Activated naive CD4-positive, alpha-beta T cell treated with anti-CD3 and anti-CD28 coated beads, Interleukin-2, amount 50 U/mL, for 72 hours (primary cell): ENCODE measurements around the gene CIDEB. TPM values are rescaled to one million over a fixed set of nuclear protein-coding genes. Genes with fewer than 3 reads are reported as not detected.
A peak's percentile ranks its signal among the peaks of the same experiment; 100 is the strongest.
"Not testable (repeated sequence)": the region's sequence is repeated elsewhere in the genome, so short reads cannot be mapped to it uniquely, and the experiment has no call there.

Experiments used
- ATAC-seq, 2 donors: fragments of 150-1000 bp; cut with Tn5 transposase; 2 replicates each; pipeline ENCODE4 v1.10.0; 2021; ENCODE audit warnings: mild to moderate bottlenecking in 2 of 2, moderate library complexity in 2 of 2
- DNase-seq, 2 donors: peaks; one replicate each; pipeline ENCODE4 v3.0.0; 2021 to 2022; ENCODE audit warnings: low spot score in 2 of 2
- H3K27ac Mint-ChIP-seq, 2 donors: one replicate each; pipeline ENCODE4 v1.8.0; 2022; ENCODE audit warnings: mild to moderate bottlenecking in 2 of 2, mixed read lengths in 2 of 2
- H3K36me3 Mint-ChIP-seq, 2 donors: one replicate each; pipeline ENCODE4 v1.8.0; 2022; ENCODE audit warnings: mixed read lengths in 2 of 2
- H3K9me3 Mint-ChIP-seq, 2 donors: one replicate each; pipeline ENCODE4 v1.8.0; 2022; ENCODE audit warnings: mixed read lengths in 2 of 2
- total RNA-seq, 2 donors: library from RNA; stranded (reverse); gene quantifications; one replicate each; pipeline ENCODE4 v1.2.3, GENCODE V29; 2022

Gene CIDEB
- 10 to 100 TPM in 1 of 2 donors, 1 to 10 TPM in 1; 6.9 to 17.0 TPM for total RNA-seq

- ATAC-seq (no peak), DNase-seq (peak in 1 of 2 donors; percentile 69)
- H3K36me3 Mint-ChIP-seq, result peaks cover 10 to 12% of the 10 kb centered on the region in 2 donors
- H3K9me3 Mint-ChIP-seq, result no peaks in the 10 kb centered on the region
- H3K27ac Mint-ChIP-seq, result peak within 1 kb of the TSS; percentile 3 to 10
Observed at GRCh38 chr14:24307575-24308341, at the start of gene CIDEB. TSS of gene CIDEB (minus strand) at chr14:24307977. CDS start at chr14:24307858, 119 bp downstream.

DNA sequence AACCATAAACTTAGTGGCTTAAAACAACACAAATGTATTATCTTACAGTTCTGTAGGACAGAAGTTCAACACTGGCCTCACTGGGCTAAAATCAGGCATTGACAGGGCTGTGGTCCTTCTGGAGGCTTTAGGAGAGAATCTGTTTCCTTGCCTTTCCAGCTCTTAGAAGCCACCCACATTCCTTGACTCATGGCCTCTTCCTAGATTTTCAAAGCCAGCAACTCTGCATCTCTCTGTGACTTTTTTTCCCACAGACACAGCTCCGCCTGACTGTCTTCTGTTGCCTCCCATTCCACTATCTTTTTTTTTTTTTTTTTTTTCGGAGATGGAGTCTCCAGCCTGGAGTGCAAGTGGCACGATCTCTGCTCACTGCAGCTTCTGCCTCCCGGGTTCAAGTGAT lies 48.4 kb upstream of the CIDEB start:
- DNase-seq, result no peak
- peak overlapping the region in 1 of 2 donors; percentile 12 for H3K27ac Mint-ChIP-seq
- ATAC-seq, result no peak
- no peaks in the 10 kb centered on the region for H3K36me3 Mint-ChIP-seq
- no peaks in the 10 kb centered on the region for H3K9me3 Mint-ChIP-seq

DNA sequence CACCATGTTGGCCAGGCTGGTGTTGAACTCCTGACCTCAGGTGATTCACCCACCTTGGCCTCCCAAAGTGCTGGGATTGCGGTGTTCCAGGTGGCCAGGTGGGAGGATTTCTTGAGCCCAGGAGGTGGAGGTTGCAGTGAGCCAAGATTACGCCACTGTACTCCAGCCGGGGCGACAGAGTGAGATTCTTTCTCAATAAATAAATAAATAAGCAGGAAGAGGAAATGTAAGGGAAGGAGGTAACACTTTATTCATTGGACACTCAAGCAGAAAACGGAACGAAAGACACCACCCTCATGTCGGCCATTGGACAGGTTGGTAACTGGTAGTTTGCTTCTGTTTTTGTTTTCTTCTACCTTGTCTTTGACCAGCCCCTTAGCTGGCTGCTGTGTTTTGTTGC lies 47.2 kb upstream of the CIDEB start:
- no peaks in the 10 kb centered on the region for H3K36me3 Mint-ChIP-seq
- no peak overlapping the region for H3K27ac Mint-ChIP-seq
- H3K9me3 Mint-ChIP-seq, result no peaks in the 10 kb centered on the region
- ATAC-seq (no peak), DNase-seq (no peak)

- not testable (repeated sequence) for DNase-seq, H3K27ac Mint-ChIP-seq, H3K9me3 Mint-ChIP-seq, ATAC-seq, H3K36me3 Mint-ChIP-seq
Observed at GRCh38 chr14:24354482-24354825, 46.7 kb upstream of the CIDEB start.

DNA sequence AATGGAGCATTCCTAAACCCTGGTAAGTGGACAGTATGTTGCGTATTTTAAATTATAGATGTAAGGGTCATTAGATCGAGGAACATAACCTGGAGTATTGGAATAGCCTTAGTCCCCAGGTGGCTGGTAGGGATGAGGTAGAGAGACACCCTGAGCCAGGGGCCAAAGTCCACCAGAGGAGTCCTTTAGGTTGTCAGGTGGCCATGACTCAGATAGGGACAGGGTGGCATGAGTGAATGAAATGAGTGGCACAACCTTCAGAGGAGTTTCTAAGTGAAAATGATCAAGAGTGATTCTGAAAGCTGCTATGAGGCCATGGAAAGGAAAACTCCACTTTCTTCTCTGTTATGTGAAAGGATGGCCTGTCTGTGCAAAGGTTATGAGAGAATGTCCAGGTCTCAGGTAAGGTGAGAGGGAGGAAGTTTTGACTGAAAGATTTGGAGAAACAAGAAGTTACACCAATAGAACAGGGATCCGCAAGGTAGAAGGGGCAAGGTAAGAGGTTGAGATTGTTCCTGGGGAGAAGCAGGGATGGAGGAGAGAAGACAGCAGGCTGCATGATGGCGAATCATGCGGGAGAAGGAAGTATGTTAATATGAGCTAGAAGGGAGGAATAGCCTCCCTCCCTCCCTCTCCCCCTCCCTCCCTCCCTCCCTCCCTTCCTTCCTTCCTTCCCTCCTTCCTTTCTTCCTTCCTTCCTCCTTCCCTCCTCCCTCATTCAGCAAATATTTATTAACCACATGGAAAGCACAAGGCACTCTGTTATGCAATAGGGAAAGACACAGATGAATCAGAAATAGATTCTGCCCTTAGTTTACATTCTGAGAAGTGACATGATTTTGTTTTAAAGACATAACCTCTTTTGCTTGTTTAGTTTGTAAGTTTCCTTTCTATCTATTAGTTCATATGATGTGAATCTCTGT lies 46.0 kb upstream of the CIDEB start:
- DNase-seq, result no peak
- ATAC-seq, result peak; percentile 60 to 75
- Mint-ChIP-seq H3K36me3 (no peaks in the 10 kb centered on the region), H3K9me3 (no peaks in the 10 kb centered on the region), H3K27ac (peak overlapping the region in 1 of 2 donors; percentile 22)

GRCh38 chr14:24351517-24351916 lies 43.7 kb upstream of the CIDEB start:
- no peaks in the 10 kb centered on the region for H3K9me3 Mint-ChIP-seq
- no peak for ATAC-seq
- DNase-seq, result no peak
- H3K36me3 Mint-ChIP-seq, result no peaks in the 10 kb centered on the region
- no peak overlapping the region for H3K27ac Mint-ChIP-seq

- DNase-seq, result no peak
- H3K36me3 Mint-ChIP-seq, result no peaks in the 10 kb centered on the region
- no peak overlapping the region for H3K27ac Mint-ChIP-seq
- no peak for ATAC-seq
- no peaks in the 10 kb centered on the region for H3K9me3 Mint-ChIP-seq
Observed at GRCh38 chr14:24349742-24350141, 42.0 kb upstream of the CIDEB start.

- Mint-ChIP-seq H3K27ac (no peak overlapping the region), H3K36me3 (no peaks in the 10 kb centered on the region), H3K9me3 (no peaks in the 10 kb centered on the region)
- ATAC-seq (no peak), DNase-seq (no peak)
Observed at GRCh38 chr14:24348186-24348585, 40.4 kb upstream of the CIDEB start.

DNA sequence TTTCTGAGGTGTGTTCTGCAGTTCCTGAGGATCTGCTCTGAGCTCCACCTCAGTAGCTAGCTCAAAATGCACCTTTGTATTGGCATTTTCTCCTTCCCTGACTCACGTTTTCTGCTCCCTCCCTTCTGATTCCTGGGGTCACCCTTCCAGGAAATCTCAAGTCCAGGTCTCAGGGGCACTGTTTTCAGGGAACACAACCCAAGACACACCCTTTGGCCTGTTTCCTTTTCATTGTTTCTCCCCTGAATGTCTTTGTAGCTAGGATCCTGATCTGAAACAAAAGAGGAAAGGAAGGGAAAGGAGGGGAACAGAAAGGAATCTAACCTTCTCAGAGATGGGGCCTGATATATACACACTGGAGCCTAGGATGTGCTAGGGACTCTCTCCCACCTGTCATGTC lies 39.4 kb upstream of the CIDEB start:
- DNase-seq, result no peak
- no peak for ATAC-seq
- no peaks in the 10 kb centered on the region for H3K36me3 Mint-ChIP-seq
- H3K9me3 Mint-ChIP-seq, result no peaks in the 10 kb centered on the region
- H3K27ac Mint-ChIP-seq, result no peak overlapping the region

DNA sequence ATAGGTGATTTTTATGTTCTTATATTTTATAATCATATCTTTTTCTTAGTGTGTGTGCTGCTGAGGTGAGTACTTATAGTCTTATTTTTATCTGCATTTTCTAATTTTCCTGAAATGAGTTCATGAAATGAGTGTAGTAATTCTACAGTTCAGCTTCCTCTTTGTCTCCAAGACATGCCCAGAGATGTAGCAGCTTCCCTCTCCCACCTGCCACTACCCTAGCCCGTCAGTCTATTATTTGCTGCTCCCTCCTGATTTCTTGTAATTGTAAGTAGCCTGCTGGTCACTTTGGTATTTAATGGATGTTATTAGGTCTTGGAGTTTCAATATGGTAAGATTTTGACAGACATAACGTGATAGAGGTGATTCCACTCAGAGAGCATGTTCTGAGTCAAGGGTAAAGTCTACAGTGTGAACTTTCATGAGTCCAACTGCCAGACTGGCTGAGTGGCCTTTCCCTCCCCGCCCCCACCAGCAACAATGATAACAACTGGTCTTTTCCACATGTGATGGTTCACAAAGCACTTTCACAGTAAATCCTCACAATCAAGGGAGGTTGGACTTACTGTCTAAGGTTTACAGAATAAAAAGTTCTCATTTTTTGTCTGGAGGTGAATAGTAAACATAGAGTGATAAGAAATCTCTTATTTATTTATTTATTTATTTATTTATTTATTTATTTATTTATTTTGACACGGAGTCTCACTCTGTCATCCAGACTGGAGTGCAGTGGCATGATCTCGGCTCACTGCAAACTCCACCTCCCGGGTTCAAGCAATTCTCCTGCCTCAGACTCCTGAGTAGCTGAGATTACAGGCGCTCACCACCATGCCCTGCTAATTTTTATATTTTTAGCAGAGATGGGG lies 36.3 kb upstream of the CIDEB start:
- H3K9me3 Mint-ChIP-seq, result no peaks in the 10 kb centered on the region
- H3K27ac Mint-ChIP-seq, result no peak overlapping the region
- ATAC-seq (no peak), DNase-seq (no peak)
- H3K36me3 Mint-ChIP-seq, result no peaks in the 10 kb centered on the region

DNA sequence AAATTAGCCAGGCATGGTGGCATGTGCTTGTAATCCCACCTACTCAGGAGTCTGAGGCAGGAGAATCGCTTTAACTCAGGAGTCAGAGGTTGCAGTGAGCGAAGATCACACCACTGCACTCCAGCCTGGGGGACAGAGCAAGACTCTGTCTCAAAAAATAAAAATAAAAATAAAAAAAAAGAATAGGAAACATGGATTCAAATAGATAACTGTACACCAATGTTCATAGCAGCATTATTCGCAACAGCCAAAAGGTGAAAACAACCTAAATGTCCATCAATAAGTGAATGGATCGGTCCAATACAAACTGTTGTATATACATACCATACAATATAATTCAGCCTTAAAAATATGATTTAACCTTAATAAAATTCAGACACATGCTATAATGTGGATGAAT lies 35.1 kb upstream of the CIDEB start:
- Mint-ChIP-seq H3K27ac (no peak overlapping the region), H3K36me3 (no peaks in the 10 kb centered on the region), H3K9me3 (no peaks in the 10 kb centered on the region)
- ATAC-seq, result no peak
- no peak for DNase-seq

GRCh38 chr14:24340606-24341005 lies 32.8 kb upstream of the CIDEB start:
- H3K9me3 Mint-ChIP-seq, result no peaks in the 10 kb centered on the region
- DNase-seq (no peak), ATAC-seq (no peak)
- no peaks in the 10 kb centered on the region for H3K36me3 Mint-ChIP-seq
- no peak overlapping the region for H3K27ac Mint-ChIP-seq

- H3K9me3 Mint-ChIP-seq, result no peaks in the 10 kb centered on the region
- DNase-seq, result peak in 1 of 2 donors; percentile 70
- H3K36me3 Mint-ChIP-seq, result peaks cover 0 to 5% of the 10 kb centered on the region in 2 donors
- peak; percentile 92 to 93 for ATAC-seq
- H3K27ac Mint-ChIP-seq, result peak within 1 kb of the TSS; percentile 50 to 76
Observed at GRCh38 chr14:24339284-24340151, 31.7 kb upstream of the CIDEB start, which contains the start of gene RIPK3. TSS of gene RIPK3 (minus strand) at chr14:24339991. CDS start at chr14:24339826, 165 bp downstream.

DNA sequence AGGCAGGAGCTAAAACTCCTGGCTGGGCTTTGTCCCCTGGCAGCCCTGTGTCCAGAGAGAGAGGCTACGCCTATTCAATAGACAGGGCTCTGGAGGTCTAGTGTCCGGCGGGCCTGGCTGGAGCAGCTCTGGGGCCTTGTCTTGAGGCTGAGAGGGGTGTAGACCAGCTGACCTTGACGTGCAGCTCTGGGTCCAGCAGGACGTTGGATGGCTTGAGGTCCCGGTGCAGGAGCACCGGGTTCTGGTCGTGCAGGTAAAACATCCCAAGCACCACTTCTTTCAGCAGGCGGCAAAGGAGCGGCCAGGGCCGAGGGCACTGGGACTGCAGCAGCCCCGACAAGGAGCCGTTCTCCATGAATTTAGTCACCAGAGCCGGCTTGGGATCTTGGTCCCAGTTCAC lies 31.1 kb upstream of the CIDEB start:
- H3K9me3 Mint-ChIP-seq, result no peaks in the 10 kb centered on the region
- DNase-seq (no peak), ATAC-seq (no peak)
- peaks cover 0 to 5% of the 10 kb centered on the region in 2 donors for H3K36me3 Mint-ChIP-seq
- no peak overlapping the region for H3K27ac Mint-ChIP-seq

DNA sequence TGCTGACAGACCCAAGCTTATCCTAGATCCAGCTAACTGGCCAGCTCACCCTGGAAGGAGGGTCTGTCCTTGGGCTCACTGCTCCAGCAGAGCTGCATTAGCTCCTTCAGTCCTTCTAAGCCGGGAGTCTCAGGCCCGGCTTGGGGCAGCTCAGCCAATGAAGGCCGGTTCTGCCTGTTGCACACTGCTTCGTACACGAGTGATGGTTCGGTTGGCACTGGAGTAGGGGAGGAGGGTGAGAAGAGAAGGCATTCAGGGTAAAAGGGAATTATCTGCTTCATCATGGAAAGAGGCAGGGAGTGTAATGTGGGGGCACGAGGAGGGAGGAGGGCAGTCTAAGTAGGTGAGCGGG lies 30.0 kb upstream of the CIDEB start:
- ATAC-seq (no peak), DNase-seq (no peak)
- no peak overlapping the region for H3K27ac Mint-ChIP-seq
- peaks cover 0 to 5% of the 10 kb centered on the region in 2 donors for H3K36me3 Mint-ChIP-seq
- no peaks in the 10 kb centered on the region for H3K9me3 Mint-ChIP-seq
